HG03469 (cell line): ENCODE results near the gene VDAC2.
A peak's percentile ranks its signal among the peaks of the same experiment; 100 is the strongest.

Experiments used
- ATAC-seq: cut with Tn5 transposase; IDR thresholded peaks from one replicate; pipeline ENCODE4 v1.9.1; 2021; ENCODE audit warnings: mild to moderate bottlenecking, moderate library complexity, moderate number of reproducible peaks; ENCODE audit not compliant: unreplicated experiment

The VDAC2 gene

GRCh38 chr10:75228278-75228677 lies 17.7 kb downstream of the VDAC2 start:
- no peak for ATAC-seq

- no peak for ATAC-seq
Observed at GRCh38 chr10:75228834-75229233, 18.2 kb downstream of the VDAC2 start.

GRCh38 chr10:75229971-75230370 lies 19.4 kb downstream of the VDAC2 start:
- no peak for ATAC-seq

GRCh38 chr10:75230600-75231038 lies 20.0 kb downstream of the VDAC2 start:
- ATAC-seq = peak; percentile 33

- no peak for ATAC-seq
Observed at GRCh38 chr10:75231672-75232581, 21.3 kb downstream of the VDAC2 start.

GRCh38 chr10:75233444-75234016 lies 22.9 kb downstream of the VDAC2 start:
- no peak for ATAC-seq

GRCh38 chr10:75234017-75234682 lies 23.6 kb downstream of the VDAC2 start:
- ATAC-seq = peak; percentile 19

- no peak for ATAC-seq
Observed at GRCh38 chr10:75234683-75235374, 24.2 kb downstream of the VDAC2 start.

GRCh38 chr10:75235375-75236177 lies 25.0 kb downstream of the VDAC2 start, which contains the start of gene COMTD1:
Gene COMTD1, minus strand, starts transcription at chr10:75235957. Its CDS starts 29 bp downstream, at chr10:75235928.
- ATAC-seq = peak; percentile 64

GRCh38 chr10:75236178-75236825 lies 25.7 kb downstream of the VDAC2 start:
- ATAC-seq = no peak

GRCh38 chr10:75238182-75239095 lies 27.8 kb downstream of the VDAC2 start:
- ATAC-seq = no peak

GRCh38 chr10:75239096-75239790 lies 28.6 kb downstream of the VDAC2 start:
- no peak for ATAC-seq

- no peak for ATAC-seq
Observed at GRCh38 chr10:75240329-75241076, 29.9 kb downstream of the VDAC2 start.

GRCh38 chr10:75243426-75243825 lies 32.8 kb downstream of the VDAC2 start:
- ATAC-seq = no peak

- ATAC-seq = no peak
Observed at GRCh38 chr10:75244487-75245353, 34.1 kb downstream of the VDAC2 start.
